ENCODE measurements around the gene TMA7.

Gene TMA7

DNA sequence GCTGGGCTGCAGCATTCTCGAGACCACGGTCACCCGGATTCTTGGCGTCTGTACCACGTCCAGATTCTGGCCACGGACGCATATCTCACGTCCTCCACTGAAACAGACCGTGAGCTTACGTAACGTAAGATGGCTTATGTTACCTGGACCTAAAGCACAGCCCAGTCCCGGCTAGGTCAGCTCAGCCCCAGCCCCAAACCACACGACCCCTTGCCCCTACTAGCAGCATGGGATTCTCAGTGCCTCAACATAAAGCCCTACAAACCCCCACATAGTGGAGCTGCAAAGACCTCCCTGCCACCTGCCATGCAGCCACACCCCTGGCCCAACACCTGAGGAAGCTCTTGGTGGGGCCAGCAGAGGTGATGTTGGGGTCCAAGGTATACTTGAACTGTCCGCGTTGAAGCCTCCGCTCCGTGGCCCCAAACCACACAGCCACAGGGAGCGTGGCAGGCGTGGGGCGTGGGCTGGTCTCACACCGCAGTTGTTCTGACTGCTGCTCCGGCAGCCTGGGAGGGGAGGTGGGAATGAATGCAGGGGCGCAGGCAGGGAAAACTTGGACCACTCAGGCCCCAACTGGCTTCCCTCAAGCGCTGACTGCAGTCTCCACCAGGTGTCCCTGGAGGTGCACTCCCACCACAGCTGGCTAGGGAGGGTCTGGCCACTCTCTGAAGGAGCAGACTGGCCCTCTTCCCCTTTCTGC is 24.7 kb upstream of the TMA7 start:
- TF ChIP-seq, protein P1, sequence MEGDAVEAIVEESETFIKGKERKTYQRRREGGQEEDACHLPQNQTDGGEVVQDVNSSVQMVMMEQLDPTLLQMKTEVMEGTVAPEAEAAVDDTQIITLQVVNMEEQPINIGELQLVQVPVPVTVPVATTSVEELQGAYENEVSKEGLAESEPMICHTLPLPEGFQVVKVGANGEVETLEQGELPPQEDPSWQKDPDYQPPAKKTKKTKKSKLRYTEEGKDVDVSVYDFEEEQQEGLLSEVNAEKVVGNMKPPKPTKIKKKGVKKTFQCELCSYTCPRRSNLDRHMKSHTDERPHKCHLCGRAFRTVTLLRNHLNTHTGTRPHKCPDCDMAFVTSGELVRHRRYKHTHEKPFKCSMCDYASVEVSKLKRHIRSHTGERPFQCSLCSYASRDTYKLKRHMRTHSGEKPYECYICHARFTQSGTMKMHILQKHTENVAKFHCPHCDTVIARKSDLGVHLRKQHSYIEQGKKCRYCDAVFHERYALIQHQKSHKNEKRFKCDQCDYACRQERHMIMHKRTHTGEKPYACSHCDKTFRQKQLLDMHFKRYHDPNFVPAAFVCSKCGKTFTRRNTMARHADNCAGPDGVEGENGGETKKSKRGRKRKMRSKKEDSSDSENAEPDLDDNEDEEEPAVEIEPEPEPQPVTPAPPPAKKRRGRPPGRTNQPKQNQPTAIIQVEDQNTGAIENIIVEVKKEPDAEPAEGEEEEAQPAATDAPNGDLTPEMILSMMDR (conservative IDR thresholded peaks at IDR 0.05; ENCODE audit: low read depth, low read length) = peak; percentile 29
- no peak for DNase-seq (ENCODE audit: low read depth)
- H3K4me3 ChIP-seq (ENCODE audit: low read length) = no peak overlapping the region

DNA sequence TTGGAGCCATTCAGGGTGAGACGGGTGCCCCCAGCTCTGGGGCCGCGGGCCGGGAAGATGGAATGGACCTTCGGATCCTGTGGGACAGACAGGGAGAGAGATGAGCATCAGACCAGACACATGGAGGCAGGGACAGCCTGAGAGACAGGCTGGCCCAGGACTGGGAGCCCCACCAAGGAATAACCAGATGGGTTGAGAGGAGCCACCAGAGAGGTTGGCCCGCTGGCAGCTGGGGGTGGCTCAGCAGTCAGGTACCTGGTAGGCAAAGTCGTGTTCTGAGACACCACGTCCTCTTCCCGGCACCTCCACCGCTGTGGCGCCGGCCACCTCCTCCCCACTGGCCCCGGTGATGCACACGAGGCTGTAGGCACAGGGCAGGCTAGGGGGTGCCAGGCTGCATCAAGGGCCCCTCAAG is 24.0 kb upstream of the TMA7 start:
- DNase-seq (ENCODE audit: low read depth) = no peak
- H3K4me3 ChIP-seq (ENCODE audit: low read length) = no peak overlapping the region
- TF ChIP-seq, protein P1 (conservative IDR thresholded peaks at IDR 0.05; ENCODE audit: low read depth, low read length) = no peak

DNA sequence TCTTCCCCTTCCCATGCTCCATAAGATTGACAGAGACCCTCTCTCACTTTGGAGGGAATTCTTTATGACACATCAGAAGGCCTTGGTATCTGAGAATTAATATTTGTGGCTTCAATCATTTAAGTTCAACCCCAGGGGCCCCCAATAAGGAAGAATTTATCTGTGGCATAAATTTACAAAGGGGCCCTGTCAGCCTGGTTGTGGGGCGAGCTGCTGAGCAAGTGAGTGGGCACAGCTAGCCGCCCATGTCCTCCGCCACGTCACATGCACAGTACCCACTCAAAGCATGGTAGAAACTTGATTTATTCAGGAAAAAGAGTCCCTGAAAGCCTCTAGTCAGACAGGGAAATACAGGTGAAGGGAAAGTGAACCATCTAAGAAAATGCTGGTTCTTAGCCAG is 23.5 kb upstream of the TMA7 start:
- TF ChIP-seq, protein P1 (conservative IDR thresholded peaks at IDR 0.05; ENCODE audit: low read depth, low read length) = no peak
- H3K4me3 ChIP-seq (ENCODE audit: low read length) = no peak overlapping the region
- DNase-seq (ENCODE audit: low read depth) = no peak

DNA sequence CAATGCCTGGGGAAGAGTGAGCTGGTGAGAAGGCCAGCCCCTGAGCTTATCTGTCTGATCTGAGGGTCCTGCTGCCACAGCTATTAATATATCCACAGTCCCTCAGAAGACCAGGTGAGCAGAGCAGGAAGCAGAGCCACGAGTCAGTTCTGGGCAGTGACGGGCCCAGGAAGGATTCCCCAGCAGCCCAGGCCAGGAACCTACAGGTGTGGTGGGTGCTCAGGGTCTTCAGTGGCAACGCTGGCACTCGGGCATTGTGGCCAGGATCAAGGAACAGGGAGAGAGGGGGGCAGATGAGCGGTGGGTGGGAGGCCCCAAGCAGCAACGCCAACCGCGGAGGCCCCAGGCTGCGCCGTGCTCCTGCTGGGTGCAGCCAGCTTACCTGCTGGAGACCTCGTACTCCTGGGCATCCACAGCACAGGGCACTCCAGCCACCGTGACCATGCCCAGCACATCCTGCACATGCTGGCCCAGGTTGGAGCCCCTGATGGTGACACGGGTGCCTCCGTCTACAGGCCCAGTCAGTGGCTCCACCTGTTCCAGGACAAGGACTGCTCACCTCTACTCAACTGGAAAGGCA is 22.4 kb upstream of the TMA7 start:
- TF ChIP-seq, protein P1 (conservative IDR thresholded peaks at IDR 0.05; ENCODE audit: low read depth, low read length) = no peak
- no peak overlapping the region for H3K4me3 ChIP-seq (ENCODE audit: low read length)

DNA sequence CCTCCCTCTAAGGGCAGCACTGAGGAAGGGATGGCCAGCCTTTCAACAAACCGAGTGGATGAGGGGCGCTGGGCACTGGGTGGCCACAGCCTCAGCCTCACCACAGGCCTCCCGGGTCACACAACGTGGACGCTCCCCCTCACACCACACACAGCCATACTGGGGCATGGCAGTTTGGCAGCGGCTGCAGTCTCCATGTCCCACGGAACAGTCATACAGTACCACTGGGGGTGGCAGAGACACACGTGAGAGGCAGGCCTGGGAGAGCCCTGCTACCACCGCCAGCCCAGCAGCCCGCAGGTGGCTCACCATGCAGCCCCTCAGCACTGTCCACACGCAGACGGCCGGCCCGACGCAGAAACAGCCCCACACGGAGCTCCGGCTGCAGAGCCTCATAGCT is 21.9 kb upstream of the TMA7 start:
- TF ChIP-seq, protein P1 (conservative IDR thresholded peaks at IDR 0.05; ENCODE audit: low read depth, low read length) = no peak
- no peak overlapping the region for H3K4me3 ChIP-seq (ENCODE audit: low read length)
- no peak for DNase-seq (ENCODE audit: low read depth)

More for the DNA sequence above, 22.4 kb upstream of the TMA7 start:
- DNase-seq (ENCODE audit: low read depth) = no peak

DNA sequence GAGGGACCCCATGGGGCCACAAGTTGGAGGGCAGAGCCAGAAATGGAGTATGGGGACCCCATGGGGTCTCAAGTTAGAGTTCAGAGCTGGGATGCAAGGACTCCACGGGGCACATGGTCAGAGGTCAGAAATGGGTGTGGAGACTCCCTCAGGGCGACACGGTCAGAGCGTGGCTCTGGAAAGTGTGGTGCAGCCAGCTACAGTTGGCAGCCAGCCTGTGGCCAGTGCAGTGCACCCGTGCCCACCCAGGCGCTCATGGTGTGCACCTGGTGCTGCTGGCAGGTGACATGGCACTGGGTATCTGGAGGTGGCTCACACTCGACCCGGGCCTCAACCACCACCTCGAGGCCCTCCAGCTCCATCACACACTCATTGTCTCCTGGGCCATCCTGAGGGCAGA is 21.4 kb upstream of the TMA7 start:
- TF ChIP-seq, protein P1 (conservative IDR thresholded peaks at IDR 0.05; ENCODE audit: low read depth, low read length) = no peak
- no peak for DNase-seq (ENCODE audit: low read depth)
- no peak overlapping the region for H3K4me3 ChIP-seq (ENCODE audit: low read length)

DNA sequence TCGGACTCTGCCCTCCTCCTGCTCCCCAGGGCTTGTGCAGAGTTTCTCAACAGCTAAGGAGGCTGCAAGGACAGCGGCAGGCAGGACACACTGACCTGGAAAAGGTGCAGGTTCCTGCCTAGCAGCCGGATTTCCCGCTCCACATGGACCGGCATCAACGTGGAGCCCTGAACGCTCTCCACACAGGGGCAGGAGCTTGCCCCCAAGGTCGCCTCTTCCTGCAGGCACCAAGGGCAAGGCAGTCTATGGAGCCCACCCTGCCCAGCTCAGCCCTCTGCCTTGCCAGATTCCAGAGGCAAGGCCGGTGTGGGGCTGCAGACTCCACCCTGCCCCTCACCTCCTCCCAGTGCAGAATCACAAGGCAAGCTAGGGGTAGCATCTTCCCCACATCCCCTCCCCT is 20.9 kb upstream of the TMA7 start:
- no peak overlapping the region for H3K4me3 ChIP-seq (ENCODE audit: low read length)
- no peak for DNase-seq (ENCODE audit: low read depth)
- TF ChIP-seq, protein P1 (conservative IDR thresholded peaks at IDR 0.05; ENCODE audit: low read depth, low read length) = no peak

Data from retinal pigment epithelial cell (primary cell).